ENCODE measurements around the gene METRNL. TPM values are rescaled to one million over a fixed set of nuclear protein-coding genes. Genes with fewer than 3 reads are reported as not detected.
"Not testable (repeated sequence)": the region's sequence is repeated elsewhere in the genome, so short reads cannot be mapped to it uniquely, and the experiment has no call there.

Gene METRNL
- total RNA-seq, 1 experiment from 2014 or later = 32.4 TPM

DNA sequence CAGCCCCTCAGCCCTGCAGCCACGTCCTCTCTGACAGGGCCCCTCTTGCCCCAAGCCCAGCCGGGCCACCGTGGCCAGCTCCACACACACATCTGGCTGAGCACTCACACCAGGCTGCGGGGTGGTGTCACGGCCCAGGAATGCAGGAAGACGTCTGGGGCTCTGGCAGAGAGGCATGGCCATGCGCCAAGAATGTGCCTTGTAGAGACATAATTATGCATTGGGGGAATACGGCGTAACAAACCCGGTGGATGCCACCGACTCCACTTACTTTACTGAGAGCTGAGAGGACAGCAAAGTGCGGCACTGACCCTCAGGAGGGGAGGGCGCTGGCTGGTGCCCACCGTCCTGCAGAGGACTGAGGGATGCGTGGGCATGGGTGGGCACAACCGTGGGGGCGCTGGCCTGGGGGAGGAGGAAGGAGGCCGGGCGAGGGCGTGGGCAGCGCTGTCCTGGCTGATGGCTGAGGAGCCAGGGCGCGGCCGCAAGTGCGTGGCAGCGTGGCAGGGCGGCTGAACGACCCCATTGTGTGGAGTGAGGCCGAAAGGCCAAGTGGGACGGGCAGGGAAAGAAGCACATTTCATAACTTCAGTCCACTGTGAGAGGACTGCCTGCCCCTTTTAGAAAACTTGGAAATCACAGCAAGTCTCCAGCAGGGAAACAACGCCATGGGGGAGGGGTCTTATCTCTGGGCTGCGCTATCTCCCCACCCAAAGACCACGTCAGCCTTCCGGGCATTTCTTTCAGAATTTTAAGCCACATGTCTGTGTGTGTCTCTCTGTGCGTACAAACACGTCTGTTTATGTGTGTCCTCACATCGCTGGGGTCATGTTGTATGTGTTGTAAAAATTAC is 30.6 kb downstream of the METRNL start:
- in situ Hi-C loops (cut with HindIII; ENCODE audit: low pct_unique_long_range_greater_than_20kb, low sequenced_read_pairs) = no loop called here
- peak; percentile 89 for DNase-seq (ENCODE audit: low read depth)

DNA sequence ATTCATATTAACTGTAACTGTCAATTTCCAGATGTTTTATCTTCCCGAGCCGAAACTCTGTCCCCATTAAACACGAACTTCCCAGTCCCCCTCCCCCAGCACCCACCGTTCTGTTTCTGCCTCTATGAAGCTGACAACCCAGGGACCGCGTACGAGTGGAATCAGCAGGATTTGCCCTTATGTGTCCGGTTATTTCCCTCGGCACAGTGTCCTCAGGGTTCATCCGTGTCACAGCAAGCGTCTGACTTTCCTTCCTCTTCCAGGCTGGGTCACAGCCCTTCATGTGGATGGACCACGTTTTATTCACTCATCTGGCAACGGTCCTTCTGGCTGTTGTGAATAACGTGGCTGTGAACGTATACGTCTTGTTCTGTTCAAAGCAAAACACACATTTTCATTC is 31.3 kb downstream of the METRNL start:
- DNase-seq (ENCODE audit: low read depth) = no peak
- in situ Hi-C loops (cut with HindIII; ENCODE audit: low pct_unique_long_range_greater_than_20kb, low sequenced_read_pairs) = no loop called here

DNA sequence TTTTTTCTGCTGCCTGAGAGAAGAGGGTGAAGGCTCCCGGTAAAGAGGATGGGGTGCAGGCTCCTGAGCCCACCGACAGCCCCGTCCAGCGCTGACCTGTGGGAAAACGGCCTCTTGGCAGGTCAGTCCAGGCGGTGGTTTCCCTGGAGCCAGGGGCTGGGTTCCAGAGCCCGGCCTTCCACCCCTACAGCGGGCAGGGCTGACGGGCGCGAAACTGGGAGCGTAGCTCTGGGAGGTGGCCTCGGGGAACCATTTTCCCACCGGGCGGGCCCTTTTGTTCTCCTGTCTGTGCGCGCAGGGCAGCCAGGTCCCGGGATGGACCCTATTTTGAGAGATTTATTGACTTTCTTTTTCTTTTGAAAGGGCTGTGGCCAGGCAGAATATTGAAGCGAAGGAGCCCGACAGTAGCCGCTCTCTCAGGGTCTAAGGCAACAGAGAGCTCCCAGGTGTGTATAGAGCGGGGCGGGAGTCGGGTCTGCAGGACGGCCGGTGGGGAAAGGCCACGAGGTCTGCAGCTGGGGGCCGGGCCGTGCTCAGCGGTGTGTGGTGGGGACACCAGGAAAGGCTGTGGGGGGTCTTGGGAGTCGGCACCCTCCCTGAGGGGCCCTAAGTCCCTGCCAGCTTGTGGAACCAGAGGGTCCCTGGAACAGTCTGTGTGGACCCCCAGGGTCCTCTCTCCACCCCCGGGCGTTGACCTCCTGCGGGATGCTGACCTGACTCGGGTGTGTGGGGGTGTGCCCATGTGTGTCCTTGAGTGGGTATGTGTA is 32.3 kb downstream of the METRNL start:
- DNase-seq (ENCODE audit: low read depth) = no peak
- in situ Hi-C loops (cut with HindIII; ENCODE audit: low pct_unique_long_range_greater_than_20kb, low sequenced_read_pairs) = no loop called here

DNA sequence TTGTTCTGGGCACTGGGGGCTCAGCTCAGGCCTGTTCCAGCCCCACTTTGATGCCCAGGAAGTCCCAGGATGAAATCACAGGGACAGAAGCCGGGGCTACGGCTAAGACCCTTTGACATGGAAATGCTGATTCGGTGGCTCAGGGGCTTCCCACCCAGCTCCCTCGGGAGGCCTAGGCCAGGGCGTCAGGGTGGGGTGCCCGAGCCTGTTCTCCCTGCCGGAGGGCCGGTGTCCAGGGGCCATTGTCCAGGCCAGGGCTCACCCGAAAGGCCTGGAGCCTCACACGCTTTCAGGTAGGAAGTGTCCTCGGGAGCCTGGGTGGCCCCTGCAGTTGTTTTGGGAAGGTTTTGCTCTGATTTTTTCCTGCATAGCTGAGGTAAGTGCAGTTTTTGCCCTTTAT is 34.0 kb downstream of the METRNL start:
- no peak for DNase-seq (ENCODE audit: low read depth)
- in situ Hi-C loops (cut with HindIII; ENCODE audit: low pct_unique_long_range_greater_than_20kb, low sequenced_read_pairs) = no loop called here

DNA sequence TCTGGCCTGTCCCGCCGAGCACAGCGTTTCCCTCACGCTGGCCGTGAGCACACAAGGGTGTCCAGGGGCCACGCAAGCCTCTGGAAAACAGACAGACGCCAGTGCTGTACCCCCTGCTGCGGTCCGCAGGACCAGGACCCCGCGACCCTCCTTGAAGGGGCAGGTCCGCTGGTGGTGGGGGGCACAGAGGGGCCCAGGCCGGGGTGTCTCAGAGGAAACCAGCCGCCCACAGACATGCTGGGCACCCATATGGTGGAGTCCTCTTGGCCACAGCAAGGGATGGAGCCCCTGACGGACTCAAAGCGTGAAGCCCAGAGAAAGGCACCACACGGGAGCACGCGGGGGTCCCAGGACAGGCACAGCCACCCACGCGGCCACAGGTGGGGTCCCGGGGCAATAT is 34.4 kb downstream of the METRNL start:
- in situ Hi-C loops (cut with HindIII; ENCODE audit: low pct_unique_long_range_greater_than_20kb, low sequenced_read_pairs) = no loop called here
- no peak for DNase-seq (ENCODE audit: low read depth)

DNA sequence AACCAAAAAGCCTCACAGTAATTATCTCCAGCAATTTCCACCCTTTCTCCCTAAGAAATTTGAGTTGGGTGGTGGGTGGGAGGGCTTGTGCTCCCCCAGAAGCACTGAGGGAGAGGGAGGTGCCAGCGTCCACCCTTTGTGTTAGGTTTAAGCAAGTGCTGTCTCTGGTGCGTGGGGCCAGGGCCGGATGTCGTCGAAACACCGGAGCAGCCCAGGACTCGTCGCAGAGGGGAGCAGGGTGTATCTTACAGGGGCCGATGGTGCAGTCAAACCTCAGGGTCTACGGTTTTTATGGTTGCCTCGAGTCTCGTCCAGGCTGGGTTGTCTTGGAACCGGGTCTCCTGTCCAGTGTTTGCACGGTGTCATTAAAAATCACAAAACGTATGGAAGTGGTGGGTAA is 35.3 kb downstream of the METRNL start:
- in situ Hi-C loops (cut with HindIII; ENCODE audit: low pct_unique_long_range_greater_than_20kb, low sequenced_read_pairs) = no loop called here
- DNase-seq (ENCODE audit: low read depth) = no peak

DNA sequence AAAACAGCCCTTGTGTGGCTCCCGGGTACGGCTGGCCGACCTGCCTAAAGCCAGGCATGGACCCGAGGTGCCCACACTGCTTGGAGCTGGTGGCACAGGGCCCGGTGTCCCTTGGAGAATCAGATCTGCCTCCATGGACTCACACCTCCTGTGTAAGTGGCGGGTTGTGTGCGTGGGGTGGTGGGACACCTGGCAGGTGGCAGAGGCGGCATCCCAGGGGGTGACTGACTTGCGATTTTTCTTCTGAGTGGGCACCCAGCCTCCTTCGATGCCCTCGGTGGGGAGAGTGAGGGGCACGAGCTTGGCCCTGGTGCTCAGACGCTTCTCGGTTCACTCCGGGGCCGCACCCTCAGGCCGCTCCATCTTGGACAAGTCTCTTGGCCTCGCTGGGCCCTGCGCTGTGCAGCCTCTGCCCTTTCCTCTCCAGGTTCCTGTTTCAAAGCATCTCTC is 35.8 kb downstream of the METRNL start:
- in situ Hi-C loops (cut with HindIII; ENCODE audit: low pct_unique_long_range_greater_than_20kb, low sequenced_read_pairs) = no loop called here
- DNase-seq (ENCODE audit: low read depth) = no peak

DNA sequence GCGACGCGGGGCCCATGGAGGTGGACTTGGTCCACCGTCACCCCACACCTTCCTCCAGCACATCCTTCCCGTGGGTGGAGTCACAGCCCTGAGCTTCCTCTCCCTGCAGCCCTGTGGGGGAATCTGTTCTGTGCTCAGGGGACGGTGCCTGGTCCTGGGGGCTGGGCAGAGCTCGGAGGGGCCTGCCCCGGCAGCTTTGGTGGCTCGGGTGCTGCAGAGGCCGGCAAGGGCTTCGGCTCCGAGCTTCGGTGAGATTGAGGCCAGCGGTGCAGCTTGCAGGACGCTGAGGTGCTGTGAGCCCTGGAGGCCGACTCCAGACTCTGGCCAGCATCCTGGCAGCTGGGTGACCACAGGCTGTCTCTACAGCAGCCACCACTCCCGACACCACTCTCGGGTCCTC is 36.4 kb downstream of the METRNL start:
- no peak for DNase-seq (ENCODE audit: low read depth)
- in situ Hi-C loops (cut with HindIII; ENCODE audit: low pct_unique_long_range_greater_than_20kb, low sequenced_read_pairs) = no loop called here

DNA sequence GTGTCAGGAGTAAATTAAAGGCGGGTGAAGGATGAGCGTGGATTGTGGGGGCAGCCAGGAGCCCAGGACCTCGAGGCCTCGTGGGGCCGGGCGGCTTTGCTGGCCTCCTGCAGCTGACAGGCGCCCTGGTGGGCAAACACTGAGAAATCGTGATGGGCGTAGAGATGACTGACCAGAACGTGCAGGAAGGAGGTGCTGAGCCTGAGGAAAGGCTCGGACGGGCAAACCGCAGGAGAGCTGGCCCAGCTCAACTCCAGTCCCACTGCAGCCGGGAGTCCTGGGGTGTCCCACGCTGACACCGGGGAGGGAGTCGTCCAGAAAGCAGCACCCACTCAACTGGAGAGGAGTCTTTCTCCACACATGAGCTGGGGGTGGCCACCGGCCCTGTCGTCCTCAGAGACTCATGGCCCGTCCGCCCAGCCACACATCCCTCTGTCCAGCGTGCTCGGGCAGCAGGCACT is 36.9 kb downstream of the METRNL start:
- in situ Hi-C loops (cut with HindIII; ENCODE audit: low pct_unique_long_range_greater_than_20kb, low sequenced_read_pairs) = no loop called here

DNA sequence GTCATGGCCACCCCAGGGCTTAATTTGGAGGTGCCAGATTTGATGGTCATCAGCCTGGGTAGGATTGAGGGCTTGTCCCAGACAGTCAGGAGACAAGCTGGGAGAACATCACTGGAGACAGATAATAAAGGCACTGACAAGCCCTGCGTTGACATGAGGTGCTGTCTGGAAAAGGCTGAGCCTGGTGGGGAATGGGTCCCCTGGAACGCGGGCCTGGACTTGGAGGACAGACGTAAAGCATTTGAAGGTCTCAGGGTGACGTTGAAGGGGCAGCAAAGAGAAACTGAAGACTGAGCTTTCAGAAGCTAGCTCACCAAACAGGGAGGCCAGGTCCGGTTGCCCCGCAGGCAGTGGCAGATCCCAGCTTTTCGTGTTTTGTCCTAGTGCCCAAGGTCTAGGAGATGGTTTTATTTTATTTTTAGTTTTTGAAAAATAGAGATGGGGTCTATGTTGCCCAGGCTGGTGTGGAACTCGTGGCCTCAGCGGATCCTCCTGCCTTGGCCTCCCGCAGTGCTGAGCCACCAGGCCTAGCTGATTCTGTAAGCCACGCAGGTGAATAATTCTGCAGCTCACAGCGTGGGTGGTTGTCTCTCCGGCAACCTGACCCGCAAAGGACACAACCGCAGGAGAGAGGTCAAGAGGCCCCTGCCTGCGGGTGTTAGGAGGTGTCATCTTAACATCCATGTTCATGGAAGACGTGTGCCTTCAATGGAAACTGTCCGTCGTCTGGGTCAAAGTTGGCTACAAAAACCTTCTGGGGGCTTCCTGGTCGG is 37.6 kb downstream of the METRNL start:
- in situ Hi-C loops (cut with HindIII; ENCODE audit: low pct_unique_long_range_greater_than_20kb, low sequenced_read_pairs) = no loop called here
- no peak for DNase-seq (ENCODE audit: low read depth)

More for the DNA sequence above, 36.9 kb downstream of the METRNL start:
- DNase-seq (ENCODE audit: low read depth) = no peak

DNA sequence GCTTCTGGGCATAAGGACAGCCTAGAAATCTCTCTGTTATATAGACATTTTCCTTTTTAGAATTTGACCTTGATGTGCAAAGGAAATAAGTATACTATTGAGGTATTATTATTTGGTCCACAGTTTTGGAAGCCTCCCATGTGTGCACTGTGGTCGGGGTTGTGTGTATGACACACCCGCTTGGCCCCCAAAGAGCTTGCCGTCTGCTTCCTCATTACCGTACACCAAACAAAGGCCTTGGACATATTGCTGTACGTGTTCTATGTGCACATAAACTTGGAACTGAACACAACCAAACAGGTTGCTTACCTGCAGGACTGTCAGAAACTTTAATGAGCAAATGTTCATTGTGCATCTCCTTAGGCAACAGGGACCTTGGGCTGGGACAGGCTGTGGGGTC is 38.2 kb downstream of the METRNL start:
- in situ Hi-C loops (cut with HindIII; ENCODE audit: low pct_unique_long_range_greater_than_20kb, low sequenced_read_pairs) = no loop called here
- DNase-seq (ENCODE audit: low read depth) = no peak

DNA sequence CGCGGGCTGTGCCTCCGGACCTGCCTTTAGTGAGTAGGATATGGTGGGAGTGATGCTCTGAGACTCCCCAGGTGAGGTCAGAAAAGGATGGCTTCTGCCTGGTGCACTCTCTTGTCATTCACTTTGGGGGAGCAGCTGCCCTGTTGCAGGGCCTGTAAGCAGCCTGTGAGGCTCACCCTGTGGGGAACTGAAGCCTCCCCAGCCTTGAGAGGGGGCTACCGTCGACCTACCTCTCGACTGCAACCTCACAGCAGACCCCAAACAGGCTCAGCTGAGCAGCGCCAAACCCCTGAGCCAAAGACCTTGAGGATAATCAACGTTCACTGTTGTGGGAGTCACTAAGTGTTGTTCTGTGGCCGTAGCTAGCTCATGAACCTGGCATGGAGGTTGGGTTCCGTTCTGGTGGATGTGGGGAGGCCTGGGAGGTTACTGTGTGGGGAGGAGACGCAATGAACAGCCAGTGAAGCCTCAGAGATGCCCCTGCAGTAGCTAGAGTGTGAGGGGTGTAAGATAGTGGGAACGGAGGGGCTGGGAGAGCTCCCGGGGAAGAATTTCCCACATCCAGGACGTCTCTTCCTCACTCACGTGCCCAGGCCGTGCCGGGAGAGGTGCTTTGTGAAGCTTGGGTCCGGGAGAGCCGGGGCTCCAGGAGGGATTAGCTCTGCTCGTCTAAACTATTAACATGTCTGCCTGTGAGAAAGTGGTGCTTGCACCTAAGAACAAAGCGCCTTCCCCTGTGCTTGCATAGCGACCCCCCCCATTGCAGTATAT is 38.8 kb downstream of the METRNL start:
- in situ Hi-C loops (cut with HindIII; ENCODE audit: low pct_unique_long_range_greater_than_20kb, low sequenced_read_pairs) = no loop called here
- DNase-seq (ENCODE audit: low read depth) = no peak

DNA sequence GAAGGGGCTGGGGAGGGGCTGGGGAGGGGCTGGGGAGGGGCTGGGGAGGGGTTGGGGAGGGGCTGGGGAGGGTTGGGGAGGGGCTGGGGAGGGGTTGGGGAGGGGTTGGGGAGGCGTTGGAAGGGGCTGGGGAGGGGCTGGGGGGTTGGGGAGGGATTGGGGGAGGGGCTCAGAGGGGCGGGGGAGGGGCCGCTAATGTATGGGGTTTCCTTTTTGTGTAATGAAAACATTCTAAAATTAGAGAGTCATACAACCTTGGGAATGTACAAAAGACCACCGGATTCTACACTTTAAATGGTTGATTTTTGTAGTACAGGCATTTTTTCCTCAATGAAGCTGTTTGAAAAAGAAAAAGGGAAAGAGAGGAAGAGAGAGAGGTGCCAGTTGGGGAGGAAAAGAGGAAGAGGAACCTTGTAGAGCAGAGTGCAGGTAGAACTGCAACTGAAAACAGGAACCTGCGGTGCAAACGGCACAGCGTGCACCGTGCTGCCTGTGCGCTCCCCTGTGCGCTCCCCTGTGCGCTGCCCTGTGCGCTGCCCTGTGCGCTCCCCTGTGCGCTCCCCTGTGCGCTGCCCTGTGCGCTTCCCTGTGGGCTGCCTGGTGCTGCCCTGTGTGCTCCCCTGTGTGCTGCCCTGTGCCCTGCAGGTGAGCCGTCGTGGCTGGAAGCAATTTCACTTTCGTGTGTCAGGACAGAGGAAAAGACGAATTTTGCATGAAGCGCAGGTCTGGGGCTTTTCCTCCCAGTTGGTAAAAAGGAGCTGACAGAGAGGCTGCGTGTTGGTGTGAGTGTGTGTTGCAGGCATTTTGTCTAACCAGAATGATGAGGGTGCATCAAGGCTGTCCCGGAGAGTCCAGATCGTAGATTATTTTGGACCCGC is 40.8 kb downstream of the METRNL start:
- in situ Hi-C loops (cut with HindIII; ENCODE audit: low pct_unique_long_range_greater_than_20kb, low sequenced_read_pairs) = no loop called here
- no peak for DNase-seq (ENCODE audit: low read depth)

DNA sequence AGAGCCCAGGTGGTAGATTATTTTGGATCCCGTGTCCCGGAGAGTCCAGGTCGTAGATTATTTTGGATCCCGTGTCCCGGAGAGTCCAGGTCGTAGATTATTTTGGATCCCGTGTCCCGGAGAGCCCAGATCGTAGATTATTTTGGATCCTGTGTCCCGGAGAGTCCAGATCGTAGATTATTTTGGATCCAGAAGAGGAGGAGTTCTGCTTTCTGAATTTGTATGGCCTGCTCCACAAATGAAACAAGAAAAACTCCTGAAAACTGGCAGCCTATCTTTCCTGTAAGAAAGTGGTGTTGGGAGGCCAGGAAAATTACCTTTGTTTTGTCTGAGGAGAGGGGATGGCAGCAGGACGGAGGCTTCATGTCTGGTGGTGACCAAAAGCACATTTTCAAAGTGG is 42.1 kb downstream of the METRNL start:
- DNase-seq (ENCODE audit: low read depth); in situ Hi-C loops (cut with HindIII; ENCODE audit: low pct_unique_long_range_greater_than_20kb, low sequenced_read_pairs): not testable (repeated sequence)

DNA sequence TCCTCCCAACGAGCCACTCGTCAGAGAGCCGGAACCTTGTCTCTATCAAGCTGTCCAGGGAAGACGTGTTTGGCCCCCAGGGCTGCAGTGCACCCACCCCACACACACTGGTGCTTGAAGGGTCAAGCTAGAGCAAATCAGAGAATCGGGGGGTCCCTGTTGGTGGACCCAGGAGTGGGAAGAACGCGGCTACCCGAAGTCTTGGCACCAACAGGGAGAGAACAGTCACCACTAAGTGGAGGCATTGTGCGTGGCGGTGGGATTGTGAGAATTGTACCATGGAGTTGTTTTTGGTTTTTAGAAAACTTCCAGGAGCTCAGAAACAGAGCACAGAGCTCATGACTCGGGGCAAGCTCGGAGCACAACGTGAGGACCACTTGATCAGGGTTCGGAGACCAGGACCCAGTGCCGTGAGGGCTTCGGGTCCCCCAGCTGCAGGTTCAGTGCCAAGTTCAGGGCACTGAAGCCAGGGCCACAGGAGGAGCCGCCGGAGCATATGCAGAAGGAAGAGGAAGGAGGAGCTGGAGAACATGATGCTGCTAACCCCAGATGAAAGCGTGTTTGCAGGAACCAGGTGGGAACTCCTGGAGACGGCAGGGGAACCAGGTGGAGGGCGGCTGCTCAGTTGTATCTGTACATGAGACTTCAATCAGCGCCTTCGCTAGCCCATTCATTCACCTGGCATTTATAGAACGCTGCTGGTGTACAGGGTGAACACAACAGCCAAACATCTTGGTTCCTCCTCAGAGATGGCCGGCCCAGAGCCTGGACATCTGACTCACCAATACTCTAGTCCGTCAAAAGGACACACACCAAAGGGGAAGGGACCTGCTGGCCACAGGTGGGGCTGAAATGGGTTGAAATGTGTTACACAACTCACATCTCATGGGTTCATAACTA is 42.8 kb downstream of the METRNL start:
- no peak for DNase-seq (ENCODE audit: low read depth)
- in situ Hi-C loops (cut with HindIII; ENCODE audit: low pct_unique_long_range_greater_than_20kb, low sequenced_read_pairs) = no loop called here

DNA sequence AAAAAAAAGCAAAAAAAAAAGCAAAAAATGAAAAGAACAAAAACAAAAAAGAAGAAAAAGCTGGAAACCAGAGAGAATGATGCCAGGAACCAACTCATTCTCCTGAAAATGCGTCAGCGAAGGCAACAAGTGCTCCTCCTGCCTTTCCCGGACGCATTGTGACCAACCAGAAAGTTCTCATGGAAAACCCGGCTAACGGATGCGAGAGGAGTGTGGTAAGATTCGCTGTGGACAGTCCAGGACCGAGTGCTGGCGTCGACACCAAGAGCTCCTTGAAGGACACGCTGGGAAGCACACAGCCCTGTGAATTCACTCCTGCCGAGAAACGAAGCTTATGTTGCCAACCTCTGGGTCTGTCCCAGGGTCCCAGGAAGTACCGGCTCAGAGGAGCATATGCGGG is 43.4 kb downstream of the METRNL start:
- no peak for DNase-seq (ENCODE audit: low read depth)
- in situ Hi-C loops (cut with HindIII; ENCODE audit: low pct_unique_long_range_greater_than_20kb, low sequenced_read_pairs) = no loop called here
